Dermis microvascular lymphatic vessel endothelial cell (primary cell): ENCODE results near the gene USP10. TPM values are rescaled to one million over a fixed set of nuclear protein-coding genes. Genes with fewer than 3 reads are reported as not detected.

ENCODE experiments used
- DNase-seq, 2 donors: peaks; one replicate each; pipeline versions ENCODE4 v3.0.0 to v3.0.0-alpha.2; 2010; ENCODE audit warnings: low read depth in 2 of 2
- total RNA-seq: library from RNA; depleted of rRNA; stranded (reverse); fragments of >200 nt; gene quantifications from 2 replicates; pipeline ENCODE4 v1.2.1, GENCODE V29; 2014

USP10 gene
- total RNA-seq, 1 donor from 2014 or later = 36.6 TPM

DNA sequence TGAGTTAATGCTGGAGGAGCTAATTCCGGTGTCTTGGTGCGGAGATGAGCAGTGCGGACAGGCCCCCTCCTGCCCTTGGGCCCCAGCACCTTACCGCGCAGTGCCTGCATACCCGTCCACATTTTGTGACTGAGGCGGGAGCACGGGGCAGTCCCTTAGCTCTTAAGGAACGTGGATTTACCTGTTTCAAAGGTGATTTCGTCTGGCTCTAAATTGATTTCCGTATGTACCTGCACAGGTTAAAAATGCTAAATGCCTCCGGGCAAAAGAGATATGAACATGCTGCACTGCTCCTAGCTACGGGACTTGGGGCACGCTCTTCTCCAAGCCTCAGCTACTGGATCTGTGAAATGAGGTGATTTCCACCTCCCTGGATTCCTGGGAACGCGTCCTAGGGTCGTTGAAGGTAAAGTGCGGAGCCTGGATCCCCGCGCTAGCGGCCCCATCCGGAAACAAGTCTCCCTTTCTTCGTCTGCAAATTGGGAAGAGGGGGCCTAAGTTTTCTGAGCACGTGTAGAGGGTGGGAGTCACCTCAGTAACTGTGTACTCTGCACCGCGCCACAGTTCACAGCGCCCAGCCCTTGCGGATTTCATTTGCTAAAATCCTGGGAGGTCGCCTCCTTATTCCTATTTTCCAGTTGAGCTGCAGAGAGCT is 119.3 kb downstream of the USP10 start:
- DNase-seq = no peak

GRCh38 chr16:84819644-84820304 is 120.0 kb downstream of the USP10 start, which contains the start of gene CRISPLD2:
Gene CRISPLD2, plus strand, starts transcription at chr16:84819985. Its CDS starts 18,511 bp downstream, at chr16:84838496.
- DNase-seq = peak; percentile 11 to 89

- DNase-seq = no peak
Observed at GRCh38 chr16:84820305-84820684, 120.5 kb downstream of the USP10 start.

DNA sequence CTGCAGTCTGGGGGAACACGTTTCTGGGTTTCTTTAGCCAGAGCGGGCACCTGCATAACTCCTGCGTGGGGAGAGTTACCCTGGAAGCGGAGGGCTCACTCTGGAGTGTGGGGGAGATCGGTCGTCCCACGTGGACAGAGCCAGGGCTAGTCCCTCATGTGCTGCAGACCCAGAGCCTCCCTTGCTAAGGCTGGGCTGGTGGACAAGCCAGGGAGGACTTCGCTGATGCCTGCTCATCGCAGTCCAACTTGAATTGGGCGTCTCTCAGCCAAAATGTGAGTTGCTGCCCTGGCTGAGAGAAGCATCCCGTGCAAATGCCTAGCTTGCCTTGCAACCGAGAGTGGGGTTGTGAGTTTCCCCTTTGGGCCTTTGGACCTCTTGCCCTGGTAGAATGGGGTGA is 121.0 kb downstream of the USP10 start:
- DNase-seq = no peak

DNA sequence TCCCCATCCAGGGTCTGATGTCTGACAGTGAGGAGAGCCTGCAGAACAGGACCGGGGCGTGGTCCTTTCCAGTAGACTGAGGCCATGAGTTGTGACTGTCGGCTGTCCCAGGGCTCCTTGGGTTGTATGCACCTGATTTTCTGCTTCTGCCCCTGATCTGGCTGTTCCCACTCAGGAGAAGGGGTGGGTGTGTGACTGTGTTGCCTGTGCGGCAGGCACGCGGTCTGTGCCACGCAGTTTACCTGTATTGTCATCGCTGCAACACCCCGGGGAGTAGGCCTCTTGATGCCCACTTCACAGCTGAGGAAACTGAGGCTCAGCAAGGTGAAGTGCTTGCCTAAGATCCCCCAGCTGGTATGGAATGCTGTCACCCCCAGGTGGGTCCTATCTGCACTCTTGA is 121.4 kb downstream of the USP10 start:
- DNase-seq = no peak

DNA sequence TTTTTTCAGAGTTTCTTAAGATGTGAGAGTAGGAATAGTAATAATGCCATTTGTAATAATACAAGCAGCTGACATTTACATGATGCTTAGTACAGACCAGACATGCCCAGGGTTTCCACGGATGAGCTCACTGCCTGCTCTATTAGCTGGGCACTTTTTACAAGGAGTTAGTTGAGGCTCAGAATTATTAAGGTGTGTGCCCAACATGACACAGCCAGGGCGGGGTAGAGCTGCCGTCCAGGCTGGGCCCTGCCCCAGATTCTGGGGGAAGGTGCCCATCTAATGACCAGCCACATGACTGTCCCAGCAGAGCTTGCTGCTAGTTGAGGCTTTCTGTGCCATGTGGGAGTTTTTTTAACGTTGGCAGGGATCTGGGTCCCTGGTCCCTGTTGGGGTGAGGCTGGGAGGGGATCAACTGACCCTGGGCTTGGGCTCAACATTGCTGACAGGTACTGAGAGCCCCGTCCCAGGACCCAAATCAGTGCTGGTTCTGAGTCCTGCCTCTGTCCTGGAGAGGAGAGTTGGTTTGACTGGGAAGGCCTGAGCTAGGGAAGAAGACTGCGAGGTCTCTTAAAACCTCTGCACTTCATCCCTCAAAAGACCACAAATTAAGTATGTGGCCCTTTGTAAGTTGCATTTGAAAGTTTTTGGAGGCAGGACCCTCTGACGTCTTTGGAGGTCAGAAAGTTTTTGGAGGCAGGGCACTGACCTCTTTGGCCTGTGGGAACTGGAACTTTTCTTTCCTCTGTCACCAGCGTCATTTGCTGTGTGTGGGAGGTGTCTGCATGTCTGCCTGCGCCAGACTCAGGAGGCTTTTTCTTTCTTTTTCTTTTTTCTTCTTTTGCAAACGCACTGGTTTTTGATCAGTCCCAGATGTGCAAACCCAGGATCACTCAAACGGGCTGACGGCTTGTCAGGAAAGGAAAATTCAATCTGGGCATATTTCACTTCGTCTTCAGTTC is 122.2 kb downstream of the USP10 start:
- DNase-seq = no peak

DNA sequence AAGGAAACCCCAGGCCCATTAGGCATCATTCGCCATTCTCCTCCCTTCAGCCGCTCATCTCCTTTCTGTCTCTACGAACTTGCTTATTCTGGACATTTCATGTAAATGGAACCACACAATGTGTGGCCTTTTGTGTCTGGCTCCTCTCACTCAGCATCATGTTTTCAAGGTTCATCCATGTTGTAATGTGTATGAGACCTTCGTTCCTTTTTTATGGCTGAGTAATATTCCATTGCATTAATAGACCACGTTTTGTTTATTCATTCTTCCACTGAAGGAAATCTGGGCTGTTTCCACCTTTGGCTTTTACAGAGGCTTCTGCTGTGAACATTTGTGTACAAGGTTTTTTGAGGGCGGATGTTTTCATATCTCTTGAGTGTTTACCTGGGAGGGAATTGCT is 123.2 kb downstream of the USP10 start:
- DNase-seq = no peak

DNA sequence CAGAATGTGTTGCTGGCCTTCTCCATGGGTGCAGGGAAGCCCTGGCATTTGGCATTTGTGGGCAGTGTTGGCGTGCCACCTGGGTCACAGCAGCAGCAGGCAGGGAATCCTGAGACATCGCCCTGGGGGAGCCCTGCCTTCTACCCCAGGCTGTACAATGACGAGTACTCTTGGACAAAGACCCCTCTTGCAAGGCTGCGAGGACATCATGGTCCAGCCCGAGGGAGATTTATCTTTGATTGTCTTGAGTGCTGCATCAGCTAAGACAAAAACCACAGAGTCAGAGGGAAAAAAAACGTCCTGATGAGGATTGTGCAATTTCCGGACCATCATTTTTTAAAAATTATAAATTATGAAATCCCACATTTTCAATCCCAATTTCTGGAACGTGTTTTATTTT is 123.7 kb downstream of the USP10 start:
- DNase-seq = no peak

GRCh38 chr16:84823926-84824325 is 124.1 kb downstream of the USP10 start:
- no peak for DNase-seq

DNA sequence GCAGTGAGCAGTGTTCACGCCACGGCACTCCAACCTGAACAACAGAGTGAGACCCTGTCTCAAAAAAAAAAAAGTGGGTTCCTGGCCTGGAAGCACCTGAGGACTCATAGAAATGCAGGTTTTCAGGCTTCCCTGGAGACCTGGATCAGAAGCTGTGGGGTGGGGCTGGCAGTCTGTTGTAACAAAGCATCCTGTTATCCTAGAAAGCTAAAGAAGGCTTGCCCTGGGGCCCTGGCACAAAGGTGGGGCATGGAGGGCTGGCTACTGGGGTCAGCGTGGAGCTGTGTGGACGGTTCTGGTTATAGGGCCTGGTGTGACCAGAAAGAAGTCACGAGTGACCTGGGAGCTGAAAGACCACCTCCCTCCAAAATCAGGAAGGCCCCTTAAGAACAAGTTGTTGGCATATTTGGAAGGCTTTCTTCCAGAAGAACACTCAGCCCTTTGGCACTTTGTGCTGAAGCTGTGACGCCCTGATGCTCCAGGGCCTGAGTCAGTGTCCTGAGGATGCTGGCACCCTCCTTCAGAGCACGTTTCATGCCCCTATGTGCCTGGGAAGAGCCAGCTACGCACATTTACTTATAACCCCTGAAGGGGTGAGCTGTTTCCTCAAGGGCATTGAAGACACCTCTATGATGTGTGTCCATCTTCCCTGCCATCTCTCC is 126.2 kb downstream of the USP10 start:
- no peak for DNase-seq

DNA sequence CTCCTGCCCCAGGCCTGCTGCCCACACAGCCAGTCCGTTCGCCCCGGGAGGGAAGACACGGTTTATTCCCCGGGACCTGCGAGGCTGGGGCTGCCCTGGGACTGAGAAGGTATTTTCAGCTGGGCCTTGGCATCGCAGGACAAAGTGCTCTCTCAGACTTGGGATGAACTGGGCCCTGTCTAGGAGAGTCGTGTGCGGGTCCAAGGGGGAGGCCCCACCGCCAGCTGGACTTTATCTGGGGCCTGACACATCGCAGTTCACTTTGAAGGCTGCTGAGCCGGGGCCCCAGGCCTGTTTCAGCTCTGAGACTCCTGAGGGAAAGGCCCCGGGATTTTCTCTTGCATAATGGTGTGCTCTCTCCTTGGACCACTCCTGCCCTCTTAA is 126.8 kb downstream of the USP10 start:
- no peak for DNase-seq

GRCh38 chr16:84827131-84827574 is 127.4 kb downstream of the USP10 start:
- no peak for DNase-seq

DNA sequence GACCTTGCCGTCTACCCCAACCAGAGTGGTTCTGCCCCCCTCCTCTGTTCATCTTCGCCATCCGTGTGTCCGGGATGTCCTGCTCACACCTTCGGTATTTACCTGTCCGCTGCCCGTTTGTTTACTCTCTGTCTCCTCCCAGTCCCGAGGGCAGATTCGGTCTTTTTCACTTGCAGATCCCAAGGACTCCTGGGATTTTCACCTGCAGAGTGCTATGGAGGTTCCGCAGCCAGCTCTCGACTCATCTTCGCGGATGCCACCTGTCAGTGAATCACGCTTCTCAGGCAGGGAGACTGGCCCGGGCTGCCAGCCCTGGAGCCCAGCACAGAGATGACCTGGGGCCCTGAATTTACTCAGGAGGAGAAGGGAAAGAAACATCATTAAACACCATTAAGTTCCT is 128.1 kb downstream of the USP10 start:
- no peak for DNase-seq

- DNase-seq = no peak
Observed at GRCh38 chr16:84828322-84828721, 128.5 kb downstream of the USP10 start.

Other genes starting within 250 kb of the USP10 start
- gene MEAK7, start 195.3 kb upstream of the USP10 start, total RNA-seq = 10.8 and 12.4 TPM in 2 replicates
- gene COTL1, start 81.9 kb upstream of the USP10 start, total RNA-seq = 152 and 176 TPM in 2 replicates
- 49.6 and 62.2 TPM in 2 replicates for gene KLHL36, start 51.5 kb upstream of the USP10 start, total RNA-seq
- under 0.01 and 0.13 TPM in 2 replicates for gene CRISPLD2, start 120.0 kb downstream of the USP10 start, total RNA-seq